ENCODE results near the gene ICAM2.
"Not testable (repeated sequence)": the region's sequence is repeated elsewhere in the genome, so short reads cannot be mapped to it uniquely, and the experiment has no call there.

The ICAM2 gene

GRCh38 chr17:63983320-63983719 lies 37.1 kb downstream of the ICAM2 start:
- Histone ChIP-seq H4K5ac (ENCODE audit: low read length) (no peak overlapping the region), H3K56ac (ENCODE audit: low read length) (no peak overlapping the region), H4K8ac (ENCODE audit: low read depth, low read length) (no peak overlapping the region), H2BK120ac (ENCODE audit: low read depth, low read length) (no peak overlapping the region), H3K27ac (ENCODE audit: low read depth, low read length) (no peak overlapping the region), H2AK5ac (ENCODE audit: low read length) (no peak overlapping the region), H3K79me2 (ENCODE audit: control insufficient read depth, insufficient read depth, low read length) (no peaks in the 10 kb centered on the region), H3K4ac (ENCODE audit: low read depth, low read length) (no peak overlapping the region), H3K4me2 (ENCODE audit: low read length) (no peak overlapping the region), H3K27me3 (ENCODE audit: insufficient read depth, low read length, poor library complexity) (no peaks in the 10 kb centered on the region), H3K18ac (ENCODE audit: low read length) (no peak overlapping the region), H2BK15ac (replicated peaks; ENCODE audit: low read depth) (no peak overlapping the region), H3K23ac (ENCODE audit: low read length) (no peak overlapping the region), H3K4me3 (ENCODE audit: low read length) (no peak overlapping the region), H3K9ac (ENCODE audit: low read length) (no peak overlapping the region), H3K4me1 (ENCODE audit: control insufficient read depth, low read depth, low read length) (no peaks in the 10 kb centered on the region), H2BK5ac (ENCODE audit: low read length) (no peak overlapping the region), H3K79me1 (ENCODE audit: low read length) (no peaks in the 10 kb centered on the region), H3K36me3 (ENCODE audit: control insufficient read depth, insufficient read depth, low read length) (no peaks in the 10 kb centered on the region)
- WGBS (ENCODE audit: extremely low coverage, insufficient coverage, low lambda C conversion rate): no CpG with 5 or more reads among the region's 7 CpGs
- no peak for DNase-seq

- H3K4ac ChIP-seq (ENCODE audit: low read depth, low read length); H3K23ac ChIP-seq (ENCODE audit: low read length); H3K4me1 ChIP-seq (ENCODE audit: control insufficient read depth, low read depth, low read length); H2BK5ac ChIP-seq (ENCODE audit: low read length); H3K56ac ChIP-seq (ENCODE audit: low read length); H3K4me2 ChIP-seq (ENCODE audit: low read length); H2BK120ac ChIP-seq (ENCODE audit: low read depth, low read length); H3K18ac ChIP-seq (ENCODE audit: low read length); H3K4me3 ChIP-seq (ENCODE audit: low read length); H2BK15ac ChIP-seq (replicated peaks; ENCODE audit: low read depth); H3K27me3 ChIP-seq (ENCODE audit: insufficient read depth, low read length, poor library complexity); DNase-seq; H3K79me1 ChIP-seq (ENCODE audit: low read length); H3K79me2 ChIP-seq (ENCODE audit: control insufficient read depth, insufficient read depth, low read length); H3K36me3 ChIP-seq (ENCODE audit: control insufficient read depth, insufficient read depth, low read length); H4K8ac ChIP-seq (ENCODE audit: low read depth, low read length); H3K9ac ChIP-seq (ENCODE audit: low read length); H3K27ac ChIP-seq (ENCODE audit: low read depth, low read length); H2AK5ac ChIP-seq (ENCODE audit: low read length); H4K5ac ChIP-seq (ENCODE audit: low read length): not testable (repeated sequence)
- no CpG with 5 or more reads among the region's 2 CpGs for WGBS (ENCODE audit: extremely low coverage, insufficient coverage, low lambda C conversion rate)
Observed at GRCh38 chr17:63982641-63983040, 37.8 kb downstream of the ICAM2 start.

- H3K4me2 ChIP-seq (ENCODE audit: low read length): no peak overlapping the region
- no peak overlapping the region for H3K27ac ChIP-seq (ENCODE audit: low read depth, low read length)
- no peak overlapping the region for H2BK15ac ChIP-seq (replicated peaks; ENCODE audit: low read depth)
- H3K27me3 ChIP-seq (ENCODE audit: insufficient read depth, low read length, poor library complexity): no peaks in the 10 kb centered on the region
- no peaks in the 10 kb centered on the region for H3K79me1 ChIP-seq (ENCODE audit: low read length)
- H3K9ac ChIP-seq (ENCODE audit: low read length): no peak overlapping the region
- H3K4me1 ChIP-seq (ENCODE audit: control insufficient read depth, low read depth, low read length): no peaks in the 10 kb centered on the region
- no peak overlapping the region for H4K5ac ChIP-seq (ENCODE audit: low read length)
- no peak overlapping the region for H2BK120ac ChIP-seq (ENCODE audit: low read depth, low read length)
- no peak overlapping the region for H2AK5ac ChIP-seq (ENCODE audit: low read length)
- H3K56ac ChIP-seq (ENCODE audit: low read length): no peak overlapping the region
- H3K4ac ChIP-seq (ENCODE audit: low read depth, low read length): no peak overlapping the region
- H3K79me2 ChIP-seq (ENCODE audit: control insufficient read depth, insufficient read depth, low read length): no peaks in the 10 kb centered on the region
- H2BK5ac ChIP-seq (ENCODE audit: low read length): no peak overlapping the region
- no CpG with 5 or more reads among the region's 13 CpGs for WGBS (ENCODE audit: extremely low coverage, insufficient coverage, low lambda C conversion rate)
- H3K23ac ChIP-seq (ENCODE audit: low read length): no peak overlapping the region
- no peaks in the 10 kb centered on the region for H3K36me3 ChIP-seq (ENCODE audit: control insufficient read depth, insufficient read depth, low read length)
- no peak for DNase-seq
- H3K4me3 ChIP-seq (ENCODE audit: low read length): no peak overlapping the region
- H4K8ac ChIP-seq (ENCODE audit: low read depth, low read length): no peak overlapping the region
- no peak overlapping the region for H3K18ac ChIP-seq (ENCODE audit: low read length)
Observed at GRCh38 chr17:63978272-63979200, 41.9 kb downstream of the ICAM2 start.

- Histone ChIP-seq H3K36me3 (ENCODE audit: control insufficient read depth, insufficient read depth, low read length) (no peaks in the 10 kb centered on the region), H3K4me1 (ENCODE audit: control insufficient read depth, low read depth, low read length) (no peaks in the 10 kb centered on the region), H3K4me3 (ENCODE audit: low read length) (no peak overlapping the region), H3K23ac (ENCODE audit: low read length) (no peak overlapping the region), H2BK5ac (ENCODE audit: low read length) (no peak overlapping the region), H3K4me2 (ENCODE audit: low read length) (no peak overlapping the region), H3K9ac (ENCODE audit: low read length) (no peak overlapping the region), H2BK15ac (replicated peaks; ENCODE audit: low read depth) (no peak overlapping the region), H3K27me3 (ENCODE audit: insufficient read depth, low read length, poor library complexity) (no peaks in the 10 kb centered on the region), H3K4ac (ENCODE audit: low read depth, low read length) (no peak overlapping the region), H3K27ac (ENCODE audit: low read depth, low read length) (no peak overlapping the region), H3K79me2 (ENCODE audit: control insufficient read depth, insufficient read depth, low read length) (no peaks in the 10 kb centered on the region), H4K8ac (ENCODE audit: low read depth, low read length) (no peak overlapping the region), H2AK5ac (ENCODE audit: low read length) (no peak overlapping the region), H4K5ac (ENCODE audit: low read length) (no peak overlapping the region), H3K18ac (ENCODE audit: low read length) (no peak overlapping the region), H3K56ac (ENCODE audit: low read length) (no peak overlapping the region), H3K79me1 (ENCODE audit: low read length) (no peaks in the 10 kb centered on the region), H2BK120ac (ENCODE audit: low read depth, low read length) (no peak overlapping the region)
- DNase-seq: no peak
- WGBS (ENCODE audit: extremely low coverage, insufficient coverage, low lambda C conversion rate): no CpG with 5 or more reads among the region's 3 CpGs
Observed at GRCh38 chr17:63976702-63977101, 43.7 kb downstream of the ICAM2 start.

GRCh38 chr17:63975541-63976092 lies 44.8 kb downstream of the ICAM2 start:
- H3K23ac ChIP-seq (ENCODE audit: low read length): no peak overlapping the region
- no peak overlapping the region for H4K8ac ChIP-seq (ENCODE audit: low read depth, low read length)
- no peak overlapping the region for H3K4ac ChIP-seq (ENCODE audit: low read depth, low read length)
- no peak overlapping the region for H4K5ac ChIP-seq (ENCODE audit: low read length)
- H3K27me3 ChIP-seq (ENCODE audit: insufficient read depth, low read length, poor library complexity): no peaks in the 10 kb centered on the region
- H3K79me2 ChIP-seq (ENCODE audit: control insufficient read depth, insufficient read depth, low read length): no peaks in the 10 kb centered on the region
- no peak overlapping the region for H3K4me2 ChIP-seq (ENCODE audit: low read length)
- no peak overlapping the region for H3K4me3 ChIP-seq (ENCODE audit: low read length)
- no peak for DNase-seq
- no peak overlapping the region for H2BK5ac ChIP-seq (ENCODE audit: low read length)
- no peak overlapping the region for H2BK120ac ChIP-seq (ENCODE audit: low read depth, low read length)
- no peak overlapping the region for H3K56ac ChIP-seq (ENCODE audit: low read length)
- H2AK5ac ChIP-seq (ENCODE audit: low read length): no peak overlapping the region
- no peaks in the 10 kb centered on the region for H3K79me1 ChIP-seq (ENCODE audit: low read length)
- H2BK15ac ChIP-seq (replicated peaks; ENCODE audit: low read depth): no peak overlapping the region
- H3K18ac ChIP-seq (ENCODE audit: low read length): no peak overlapping the region
- WGBS (ENCODE audit: extremely low coverage, insufficient coverage, low lambda C conversion rate): no CpG with 5 or more reads among the region's 2 CpGs
- H3K36me3 ChIP-seq (ENCODE audit: control insufficient read depth, insufficient read depth, low read length): no peaks in the 10 kb centered on the region
- H3K9ac ChIP-seq (ENCODE audit: low read length): no peak overlapping the region
- H3K27ac ChIP-seq (ENCODE audit: low read depth, low read length): no peak overlapping the region
- H3K4me1 ChIP-seq (ENCODE audit: control insufficient read depth, low read depth, low read length): no peaks in the 10 kb centered on the region

All from mesendoderm (in vitro differentiated cells).